ENCODE results near the gene UGT2B10. TPM values are rescaled to one million over a fixed set of nuclear protein-coding genes. Genes with fewer than 3 reads are reported as not detected.

The UGT2B10 gene
- polyA plus RNA-seq, 1 of the 3 experiments (the other 2 are of a cell fraction) = not detected

DNA sequence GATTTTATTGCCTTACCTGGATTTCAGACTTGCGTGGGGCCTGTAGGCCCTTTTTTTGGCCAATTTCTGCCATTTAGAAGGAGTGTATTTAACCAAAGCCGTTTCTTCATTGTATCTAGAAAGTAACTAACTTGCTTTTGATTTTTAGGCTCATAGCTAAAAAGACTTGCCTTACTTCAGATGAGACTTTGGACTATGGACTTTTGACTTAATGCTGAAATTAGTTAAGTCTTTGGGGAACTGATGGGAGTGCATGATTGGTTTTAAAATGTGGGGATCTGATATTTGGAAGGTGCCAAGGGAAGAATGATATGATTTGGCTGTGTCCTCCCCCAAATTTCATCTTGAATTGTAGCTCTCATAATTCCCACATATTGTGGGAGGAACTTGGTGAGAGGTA is 7.7 kb upstream of the UGT2B10 start:
- TF ChIP-seq EZH2phosphoT487 (IDR thresholded peaks at IDR 0.05; ENCODE audit: borderline replicate concordance, low read depth) (no peak), JUND (IDR thresholded peaks at IDR 0.05) (no peak), MXI1 (IDR thresholded peaks at IDR 0.05; ENCODE audit: low read depth, low read length) (no peak), EP300 (IDR thresholded peaks at IDR 0.05; ENCODE audit: borderline replicate concordance in 1 of 2, low read depth in 1 of 2, low read length in 1 of 2) (no peak), TCF12 (IDR thresholded peaks at IDR 0.05) (no peak), TAF1 (IDR thresholded peaks at IDR 0.05; ENCODE audit: borderline replicate concordance, low read depth, low read length) (no peak), NRF1 (IDR thresholded peaks at IDR 0.05; ENCODE audit: low read depth, low read length) (no peak), GABPA (IDR thresholded peaks at IDR 0.05; ENCODE audit: low read depth) (no peak), YY1 (IDR thresholded peaks at IDR 0.05; ENCODE audit: low read depth) (no peak), SIN3A (IDR thresholded peaks at IDR 0.05; ENCODE audit: borderline replicate concordance, low read depth, low read length) (no peak), CHD2 (IDR thresholded peaks at IDR 0.05; ENCODE audit: low read length, partially characterized antibody) (no peak), NFIC (IDR thresholded peaks at IDR 0.05; ENCODE audit: borderline replicate concordance) (no peak), RCOR1 (IDR thresholded peaks at IDR 0.05; ENCODE audit: low read length) (no peak), RAD21 (IDR thresholded peaks at IDR 0.05; ENCODE audit: low read length) (no peak)
- TF ChIP-seq, protein P1, sequence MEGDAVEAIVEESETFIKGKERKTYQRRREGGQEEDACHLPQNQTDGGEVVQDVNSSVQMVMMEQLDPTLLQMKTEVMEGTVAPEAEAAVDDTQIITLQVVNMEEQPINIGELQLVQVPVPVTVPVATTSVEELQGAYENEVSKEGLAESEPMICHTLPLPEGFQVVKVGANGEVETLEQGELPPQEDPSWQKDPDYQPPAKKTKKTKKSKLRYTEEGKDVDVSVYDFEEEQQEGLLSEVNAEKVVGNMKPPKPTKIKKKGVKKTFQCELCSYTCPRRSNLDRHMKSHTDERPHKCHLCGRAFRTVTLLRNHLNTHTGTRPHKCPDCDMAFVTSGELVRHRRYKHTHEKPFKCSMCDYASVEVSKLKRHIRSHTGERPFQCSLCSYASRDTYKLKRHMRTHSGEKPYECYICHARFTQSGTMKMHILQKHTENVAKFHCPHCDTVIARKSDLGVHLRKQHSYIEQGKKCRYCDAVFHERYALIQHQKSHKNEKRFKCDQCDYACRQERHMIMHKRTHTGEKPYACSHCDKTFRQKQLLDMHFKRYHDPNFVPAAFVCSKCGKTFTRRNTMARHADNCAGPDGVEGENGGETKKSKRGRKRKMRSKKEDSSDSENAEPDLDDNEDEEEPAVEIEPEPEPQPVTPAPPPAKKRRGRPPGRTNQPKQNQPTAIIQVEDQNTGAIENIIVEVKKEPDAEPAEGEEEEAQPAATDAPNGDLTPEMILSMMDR (IDR thresholded peaks at IDR 0.05) = no peak
- TF ChIP-seq, protein P2, sequence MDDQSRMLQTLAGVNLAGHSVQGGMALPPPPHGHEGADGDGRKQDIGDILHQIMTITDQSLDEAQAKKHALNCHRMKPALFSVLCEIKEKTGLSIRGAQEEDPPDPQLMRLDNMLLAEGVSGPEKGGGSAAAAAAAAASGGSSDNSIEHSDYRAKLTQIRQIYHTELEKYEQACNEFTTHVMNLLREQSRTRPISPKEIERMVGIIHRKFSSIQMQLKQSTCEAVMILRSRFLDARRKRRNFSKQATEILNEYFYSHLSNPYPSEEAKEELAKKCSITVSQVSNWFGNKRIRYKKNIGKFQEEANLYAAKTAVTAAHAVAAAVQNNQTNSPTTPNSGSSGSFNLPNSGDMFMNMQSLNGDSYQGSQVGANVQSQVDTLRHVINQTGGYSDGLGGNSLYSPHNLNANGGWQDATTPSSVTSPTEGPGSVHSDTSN (IDR thresholded peaks at IDR 0.05) = no peak
- TF ChIP-seq, protein P3, sequence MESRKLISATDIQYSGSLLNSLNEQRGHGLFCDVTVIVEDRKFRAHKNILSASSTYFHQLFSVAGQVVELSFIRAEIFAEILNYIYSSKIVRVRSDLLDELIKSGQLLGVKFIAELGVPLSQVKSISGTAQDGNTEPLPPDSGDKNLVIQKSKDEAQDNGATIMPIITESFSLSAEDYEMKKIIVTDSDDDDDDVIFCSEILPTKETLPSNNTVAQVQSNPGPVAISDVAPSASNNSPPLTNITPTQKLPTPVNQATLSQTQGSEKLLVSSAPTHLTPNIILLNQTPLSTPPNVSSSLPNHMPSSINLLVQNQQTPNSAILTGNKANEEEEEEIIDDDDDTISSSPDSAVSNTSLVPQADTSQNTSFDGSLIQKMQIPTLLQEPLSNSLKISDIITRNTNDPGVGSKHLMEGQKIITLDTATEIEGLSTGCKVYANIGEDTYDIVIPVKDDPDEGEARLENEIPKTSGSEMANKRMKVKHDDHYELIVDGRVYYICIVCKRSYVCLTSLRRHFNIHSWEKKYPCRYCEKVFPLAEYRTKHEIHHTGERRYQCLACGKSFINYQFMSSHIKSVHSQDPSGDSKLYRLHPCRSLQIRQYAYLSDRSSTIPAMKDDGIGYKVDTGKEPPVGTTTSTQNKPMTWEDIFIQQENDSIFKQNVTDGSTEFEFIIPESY (IDR thresholded peaks at IDR 0.05; ENCODE audit: borderline replicate concordance, low read depth) = no peak
- no peak overlapping the region for H3K4me2 ChIP-seq
- H3K9ac ChIP-seq = no peak overlapping the region
- CTCF ChIA-PET = no interaction called here
- no peaks in the 10 kb centered on the region for H3K9me2 ChIP-seq
- no peak overlapping the region for H3K27ac ChIP-seq (ENCODE audit: low read depth in 2 of 2, low read length in 1 of 2)
- no peaks in the 10 kb centered on the region; the same call in 1 of the 2 replicates for H3K27me3 ChIP-seq (ENCODE audit: insufficient read depth)
- H4K20me1 ChIP-seq (ENCODE audit: insufficient read depth) = no peaks in the 10 kb centered on the region
- no peaks in the 10 kb centered on the region for H3K36me3 ChIP-seq (replicated peaks in 1 of 2; ENCODE audit: control insufficient read depth in 1 of 2, insufficient read depth in 2 of 2, low read length in 1 of 2)
- H3K4me3 ChIP-seq (ENCODE audit: low read depth in 2 of 2, low read length in 1 of 2) = no peak overlapping the region
- H3K4me1 ChIP-seq (ENCODE audit: control insufficient read depth in 1 of 2, insufficient read depth in 2 of 2, low read depth in 1 of 2, low read length in 1 of 2) = no peaks in the 10 kb centered on the region
- H3K79me2 ChIP-seq (ENCODE audit: insufficient read depth) = no peaks in the 10 kb centered on the region
- no peaks in the 10 kb centered on the region for H3K9me3 ChIP-seq
- 15% methylated on average over 2 of the region's 2 CpGs for WGBS (ENCODE audit: low lambda C conversion rate)
- no peak overlapping the region for H2AFZ ChIP-seq (ENCODE audit: low read depth)
- no peak for DNase-seq
- POLR2A ChIA-PET = no interaction called here
- no peaks in the 10 kb centered on the region for H3F3A ChIP-seq (replicated peaks; ENCODE audit: insufficient read depth)

All from SK-N-SH (cell line).